Measurements from ENCODE around the gene NDUFAF7.
"Not testable (repeated sequence)": the region's sequence is repeated elsewhere in the genome, so short reads cannot be mapped to it uniquely, and the experiment has no call there.

The NDUFAF7 gene

GRCh38 chr2:37231241-37232130 is at the start of gene NDUFAF7, which contains the start of gene CEBPZ:
Gene NDUFAF7, plus strand, starts transcription at chr2:37231658. Its CDS starts 48 bp downstream, at chr2:37231706.
Gene CEBPZ, minus strand, starts transcription at chr2:37231596. Its CDS starts 29 bp downstream, at chr2:37231567.
- TF ChIP-seq JUND (IDR thresholded peaks at IDR 0.05; ENCODE audit: low read depth): no peak
- peak; percentile 88 to 89 for DNase-seq (ENCODE audit: low read depth in 1 of 2, low spot score in 1 of 2)
- in situ Hi-C loops (cut with HindIII; ENCODE audit: low pct_unique_long_range_greater_than_20kb, low sequenced_read_pairs): no loop called here

GRCh38 chr2:37181726-37182684 is 49.5 kb upstream of the NDUFAF7 start:
- DNase-seq (ENCODE audit: low read depth in 1 of 2, low spot score in 1 of 2): no peak
- no peak for TF ChIP-seq JUND (IDR thresholded peaks at IDR 0.05; ENCODE audit: low read depth)
- in situ Hi-C loops (cut with HindIII; ENCODE audit: low pct_unique_long_range_greater_than_20kb, low sequenced_read_pairs): no loop called here

GRCh38 chr2:37188570-37188969 is 42.9 kb upstream of the NDUFAF7 start, which contains the start of gene SULT6B1:
Gene SULT6B1, minus strand, starts transcription at chr2:37188670. Its CDS starts 30 bp downstream, at chr2:37188640.
- DNase-seq (ENCODE audit: low read depth in 1 of 2, low spot score in 1 of 2): no peak
- no peak for TF ChIP-seq JUND (IDR thresholded peaks at IDR 0.05; ENCODE audit: low read depth)
- in situ Hi-C loops (cut with HindIII; ENCODE audit: low pct_unique_long_range_greater_than_20kb, low sequenced_read_pairs): no loop called here

GRCh38 chr2:37189452-37190153 is 41.9 kb upstream of the NDUFAF7 start:
- in situ Hi-C loops (cut with HindIII; ENCODE audit: low pct_unique_long_range_greater_than_20kb, low sequenced_read_pairs): no loop called here
- no peak for TF ChIP-seq JUND (IDR thresholded peaks at IDR 0.05; ENCODE audit: low read depth)
- DNase-seq (ENCODE audit: low read depth in 1 of 2, low spot score in 1 of 2): peak in 1 of 2 experiments; percentile 8

- DNase-seq (ENCODE audit: low read depth in 1 of 2, low spot score in 1 of 2): no peak
- in situ Hi-C loops (cut with HindIII; ENCODE audit: low pct_unique_long_range_greater_than_20kb, low sequenced_read_pairs): no loop called here
- no peak for TF ChIP-seq JUND (IDR thresholded peaks at IDR 0.05; ENCODE audit: low read depth)
Observed at GRCh38 chr2:37190290-37190689, 41.2 kb upstream of the NDUFAF7 start.

- in situ Hi-C loops (cut with HindIII; ENCODE audit: low pct_unique_long_range_greater_than_20kb, low sequenced_read_pairs): no loop called here
- no peak for DNase-seq (ENCODE audit: low read depth in 1 of 2, low spot score in 1 of 2)
- TF ChIP-seq JUND (IDR thresholded peaks at IDR 0.05; ENCODE audit: low read depth): no peak
Observed at GRCh38 chr2:37191253-37191652, 40.2 kb upstream of the NDUFAF7 start.

GRCh38 chr2:37191747-37192146 is 39.7 kb upstream of the NDUFAF7 start:
- DNase-seq (ENCODE audit: low read depth in 1 of 2, low spot score in 1 of 2): no peak
- in situ Hi-C loops (cut with HindIII; ENCODE audit: low pct_unique_long_range_greater_than_20kb, low sequenced_read_pairs): no loop called here
- TF ChIP-seq JUND (IDR thresholded peaks at IDR 0.05; ENCODE audit: low read depth): no peak

- no peak for TF ChIP-seq JUND (IDR thresholded peaks at IDR 0.05; ENCODE audit: low read depth)
- DNase-seq (ENCODE audit: low read depth in 1 of 2, low spot score in 1 of 2): no peak
- in situ Hi-C loops (cut with HindIII; ENCODE audit: low pct_unique_long_range_greater_than_20kb, low sequenced_read_pairs): no loop called here
Observed at GRCh38 chr2:37192551-37192950, 38.9 kb upstream of the NDUFAF7 start.

- DNase-seq (ENCODE audit: low read depth in 1 of 2, low spot score in 1 of 2); in situ Hi-C loops (cut with HindIII; ENCODE audit: low pct_unique_long_range_greater_than_20kb, low sequenced_read_pairs): not testable (repeated sequence)
Observed at GRCh38 chr2:37195862-37196319, 35.6 kb upstream of the NDUFAF7 start.

GRCh38 chr2:37196320-37197195 is 34.9 kb upstream of the NDUFAF7 start, which contains the start of gene CEBPZOS:
Gene CEBPZOS, plus strand, starts transcription at chr2:37196496. Its CDS starts 3,209 bp downstream, at chr2:37199705.
- in situ Hi-C loops (cut with HindIII; ENCODE audit: low pct_unique_long_range_greater_than_20kb, low sequenced_read_pairs): no loop called here
- TF ChIP-seq JUND (IDR thresholded peaks at IDR 0.05; ENCODE audit: low read depth): no peak
- DNase-seq (ENCODE audit: low read depth in 1 of 2, low spot score in 1 of 2): peak; percentile 73 to 84

GRCh38 chr2:37198681-37199065 is 32.8 kb upstream of the NDUFAF7 start:
- no peak for DNase-seq (ENCODE audit: low read depth in 1 of 2, low spot score in 1 of 2)
- in situ Hi-C loops (cut with HindIII; ENCODE audit: low pct_unique_long_range_greater_than_20kb, low sequenced_read_pairs): no loop called here

More at GRCh38 chr2:37198681-37199065, 32.8 kb upstream of the NDUFAF7 start:
- TF ChIP-seq JUND (IDR thresholded peaks at IDR 0.05; ENCODE audit: low read depth): no peak
